ENCODE results near the gene TLL2. TPM values are rescaled to one million over a fixed set of nuclear protein-coding genes. Genes with fewer than 3 reads are reported as not detected.

TLL2 gene
- total and polyA plus RNA-seq, 12 donors, result 0.10 to 0.40 (median 0.13) TPM; not detected in 6

- TF ChIP-seq, protein P1, sequence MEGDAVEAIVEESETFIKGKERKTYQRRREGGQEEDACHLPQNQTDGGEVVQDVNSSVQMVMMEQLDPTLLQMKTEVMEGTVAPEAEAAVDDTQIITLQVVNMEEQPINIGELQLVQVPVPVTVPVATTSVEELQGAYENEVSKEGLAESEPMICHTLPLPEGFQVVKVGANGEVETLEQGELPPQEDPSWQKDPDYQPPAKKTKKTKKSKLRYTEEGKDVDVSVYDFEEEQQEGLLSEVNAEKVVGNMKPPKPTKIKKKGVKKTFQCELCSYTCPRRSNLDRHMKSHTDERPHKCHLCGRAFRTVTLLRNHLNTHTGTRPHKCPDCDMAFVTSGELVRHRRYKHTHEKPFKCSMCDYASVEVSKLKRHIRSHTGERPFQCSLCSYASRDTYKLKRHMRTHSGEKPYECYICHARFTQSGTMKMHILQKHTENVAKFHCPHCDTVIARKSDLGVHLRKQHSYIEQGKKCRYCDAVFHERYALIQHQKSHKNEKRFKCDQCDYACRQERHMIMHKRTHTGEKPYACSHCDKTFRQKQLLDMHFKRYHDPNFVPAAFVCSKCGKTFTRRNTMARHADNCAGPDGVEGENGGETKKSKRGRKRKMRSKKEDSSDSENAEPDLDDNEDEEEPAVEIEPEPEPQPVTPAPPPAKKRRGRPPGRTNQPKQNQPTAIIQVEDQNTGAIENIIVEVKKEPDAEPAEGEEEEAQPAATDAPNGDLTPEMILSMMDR (IDR thresholded peaks at IDR 0.05), result no peak
- TF ChIP-seq POLR2A (IDR thresholded peaks at IDR 0.05), result no peak
- intact Hi-C loops (cut with DNase I), result no loop called here
- Histone ChIP-seq H3K4me1 (replicated peaks in 1 of 2) (no peaks in the 10 kb centered on the region), H3K4me3 (no peak overlapping the region), H3K9me3 (replicated peaks in 1 of 3) (no peaks in the 10 kb centered on the region), H3K27me3 (no peaks in the 10 kb centered on the region), H3K27ac (no peak overlapping the region), H3K36me3 (replicated peaks in 1 of 2) (peaks cover 0 to 21% of the 10 kb centered on the region in 2 donors)
- WGBS, 4 donors, result 97 to 99% (median 97%) methylated on average over 3 of the region's 3 CpGs
- no peak for DNase-seq
These were observed 26.5 kb upstream of the TLL2 start for GRCh38 chr10:96540240-96540639.

GRCh38 chr10:96538683-96539082 lies 25.0 kb upstream of the TLL2 start:
- Histone ChIP-seq H3K27me3 (no peaks in the 10 kb centered on the region), H3K4me1 (replicated peaks in 1 of 2) (no peaks in the 10 kb centered on the region), H3K27ac (no peak overlapping the region), H3K4me3 (no peak overlapping the region), H3K36me3 (replicated peaks in 1 of 2) (peaks cover 0 to 15% of the 10 kb centered on the region in 2 donors), H3K9me3 (replicated peaks in 1 of 3) (no peaks in the 10 kb centered on the region)
- no peak for TF ChIP-seq POLR2A (IDR thresholded peaks at IDR 0.05)
- TF ChIP-seq, protein P1 (IDR thresholded peaks at IDR 0.05), result no peak
- WGBS, 4 donors, result 96 to 100% (median 98%) methylated on average over 1 of the region's 1 CpG
- intact Hi-C loops (cut with DNase I), result no loop called here
- no peak for DNase-seq

DNA sequence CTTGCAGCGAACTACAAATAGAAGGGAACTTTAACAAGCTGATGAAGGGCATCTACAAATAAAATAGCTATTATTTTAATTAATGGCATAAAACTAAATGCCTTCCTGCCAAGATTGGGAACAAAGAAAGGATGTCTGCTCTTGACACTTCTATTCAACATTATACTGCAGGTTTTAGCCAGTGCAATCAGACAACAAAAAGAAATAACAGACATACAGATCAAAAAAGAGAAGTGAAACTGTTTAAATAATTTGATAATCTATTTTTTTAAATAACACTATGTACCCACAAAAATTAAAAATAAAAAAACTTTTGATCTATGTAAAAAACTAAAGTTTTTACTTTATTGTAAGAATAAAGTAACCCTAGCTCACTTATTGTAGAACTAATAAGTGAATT lies 22.4 kb upstream of the TLL2 start:
- DNase-seq, result no peak
- 93 to 99% (median 97%) methylated on average over 1 of the region's 1 CpG for WGBS, 4 donors
- Histone ChIP-seq H3K36me3 (replicated peaks in 1 of 2) (peaks cover 0 to 6% of the 10 kb centered on the region in 2 donors), H3K9me3 (replicated peaks in 1 of 3) (no peaks in the 10 kb centered on the region), H3K4me3 (no peak overlapping the region), H3K27ac (no peak overlapping the region), H3K27me3 (no peaks in the 10 kb centered on the region), H3K4me1 (replicated peaks in 1 of 2) (no peaks in the 10 kb centered on the region)
- intact Hi-C loops (cut with DNase I), result no loop called here
- TF ChIP-seq, protein P1 (IDR thresholded peaks at IDR 0.05), result no peak
- no peak for TF ChIP-seq POLR2A (IDR thresholded peaks at IDR 0.05)

DNA sequence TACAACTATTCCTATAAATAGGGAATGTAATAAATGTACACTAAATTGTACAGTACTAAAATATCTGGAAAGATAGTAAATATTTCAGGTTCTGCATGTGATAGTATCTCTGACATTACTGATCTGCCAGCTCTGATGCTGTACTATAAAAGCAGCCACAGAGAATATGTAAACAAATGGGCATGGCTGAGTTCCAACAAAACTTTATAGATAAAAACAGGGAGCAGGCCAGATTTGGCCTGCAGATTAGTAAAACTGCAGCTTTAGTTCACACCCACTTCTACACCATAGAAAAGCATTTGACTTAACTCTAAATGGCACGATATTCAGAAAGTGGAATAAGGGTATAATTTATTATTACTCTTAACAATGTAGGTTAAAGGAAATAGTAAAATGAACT lies 18.8 kb upstream of the TLL2 start:
- H3K36me3 ChIP-seq (replicated peaks in 1 of 2), result peaks cover 0 to 33% of the 10 kb centered on the region in 2 donors
- no peak for DNase-seq
- H3K4me3 ChIP-seq, result no peak overlapping the region
- no peak for TF ChIP-seq POLR2A (IDR thresholded peaks at IDR 0.05)
- TF ChIP-seq, protein P1 (IDR thresholded peaks at IDR 0.05), result no peak
- no peak overlapping the region for H3K27ac ChIP-seq
- intact Hi-C loops (cut with DNase I), result no loop called here
- no peaks in the 10 kb centered on the region for H3K27me3 ChIP-seq
- 43 to 75% (median 54%) methylated on average over 1 of the region's 1 CpG for WGBS, 4 donors
- H3K9me3 ChIP-seq (replicated peaks in 1 of 3), result no peaks in the 10 kb centered on the region
- H3K4me1 ChIP-seq (replicated peaks in 1 of 2), result no peaks in the 10 kb centered on the region

Measured in adrenal gland (tissue), 12 donors.